ENCODE measurements around the gene OSMR.

- no peak for TF ChIP-seq CTCF (IDR thresholded peaks at IDR 0.05)
- no peak for TF ChIP-seq POLR2A (IDR thresholded peaks at IDR 0.05)
Measured at GRCh38 chr5:38916802-38917201, 71.0 kb downstream of the OSMR start.

Data from vagina (tissue), 2 donors.